ENCODE results near the gene RSU1.

The RSU1 gene

GRCh38 chr10:16602104-16602775 is 215.0 kb downstream of the RSU1 start:
- no peak for FAIRE-seq
- TF ChIP-seq SPI1 (IDR thresholded peaks at IDR 0.05; ENCODE audit: low read depth, low read length) (no peak), POLR2AphosphoS5 (IDR thresholded peaks at IDR 0.05; ENCODE audit: low read depth, low read length) (no peak), POU2F2 (IDR thresholded peaks at IDR 0.05; ENCODE audit: low read depth, low read length) (no peak), POLR2A (IDR thresholded peaks at IDR 0.05; ENCODE audit: low read depth, low read length) (no peak), PAX5 (IDR thresholded peaks at IDR 0.05; ENCODE audit: insufficient read depth, low read length, severe bottlenecking) (no peak), TAF1 (IDR thresholded peaks at IDR 0.05; ENCODE audit: low read depth, low read length) (no peak)
- no peak for DNase-seq (ENCODE audit: insufficient read length, low spot score)

DNA sequence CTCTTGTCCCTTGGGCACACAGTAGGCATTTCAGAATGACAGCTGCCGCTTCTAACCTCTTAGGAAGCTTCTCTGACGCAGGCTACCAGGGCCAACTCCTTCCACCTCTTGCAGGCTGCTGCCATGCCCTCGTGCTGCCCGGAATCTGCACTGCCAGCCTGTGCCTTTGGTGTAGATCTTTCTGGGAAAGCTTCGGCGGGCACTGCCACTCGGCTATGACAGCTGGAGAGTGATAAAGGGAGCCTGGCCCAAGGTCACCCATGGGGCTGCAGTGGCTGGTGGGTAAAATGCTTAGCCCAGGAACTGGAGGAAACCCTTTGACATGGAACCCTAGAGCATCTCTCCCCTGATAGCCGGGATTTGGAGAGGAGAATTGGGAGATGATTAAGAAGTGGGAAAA is 217.6 kb downstream of the RSU1 start:
- no peak for FAIRE-seq
- no peak for TF ChIP-seq TAF1 (IDR thresholded peaks at IDR 0.05; ENCODE audit: low read depth, low read length)
- TF ChIP-seq PAX5 (IDR thresholded peaks at IDR 0.05; ENCODE audit: insufficient read depth, low read length, severe bottlenecking): no peak
- TF ChIP-seq SPI1 (IDR thresholded peaks at IDR 0.05; ENCODE audit: low read depth, low read length): no peak
- no peak for TF ChIP-seq POU2F2 (IDR thresholded peaks at IDR 0.05; ENCODE audit: low read depth, low read length)
- TF ChIP-seq POLR2A (IDR thresholded peaks at IDR 0.05; ENCODE audit: low read depth, low read length): no peak
- no peak for TF ChIP-seq POLR2AphosphoS5 (IDR thresholded peaks at IDR 0.05; ENCODE audit: low read depth, low read length)
- DNase-seq (ENCODE audit: insufficient read length, low spot score): no peak

DNA sequence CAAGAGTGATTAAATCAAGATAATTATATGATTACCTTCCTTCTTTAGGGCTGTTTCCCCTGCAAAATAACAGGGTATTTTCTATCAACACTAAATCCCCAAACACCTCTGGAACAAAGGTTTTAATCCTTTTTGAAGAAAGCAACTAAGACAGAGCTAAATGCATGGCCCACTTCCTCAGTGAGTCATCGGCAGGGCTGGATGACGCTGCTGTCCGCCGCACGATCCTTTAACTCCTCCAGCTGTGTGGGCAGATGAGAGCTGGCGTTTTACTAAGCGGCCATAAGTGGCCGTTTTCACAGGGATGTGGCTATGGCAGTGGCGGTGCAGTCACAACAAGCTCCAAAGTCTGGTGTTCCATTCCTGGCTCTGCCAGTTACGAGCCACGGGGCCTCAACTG is 219.6 kb downstream of the RSU1 start:
- TF ChIP-seq POLR2A (IDR thresholded peaks at IDR 0.05; ENCODE audit: low read depth, low read length): no peak
- TF ChIP-seq PAX5 (IDR thresholded peaks at IDR 0.05; ENCODE audit: insufficient read depth, low read length, severe bottlenecking): no peak
- TF ChIP-seq POU2F2 (IDR thresholded peaks at IDR 0.05; ENCODE audit: low read depth, low read length): no peak
- DNase-seq (ENCODE audit: insufficient read length, low spot score) (no peak), FAIRE-seq (no peak)

DNA sequence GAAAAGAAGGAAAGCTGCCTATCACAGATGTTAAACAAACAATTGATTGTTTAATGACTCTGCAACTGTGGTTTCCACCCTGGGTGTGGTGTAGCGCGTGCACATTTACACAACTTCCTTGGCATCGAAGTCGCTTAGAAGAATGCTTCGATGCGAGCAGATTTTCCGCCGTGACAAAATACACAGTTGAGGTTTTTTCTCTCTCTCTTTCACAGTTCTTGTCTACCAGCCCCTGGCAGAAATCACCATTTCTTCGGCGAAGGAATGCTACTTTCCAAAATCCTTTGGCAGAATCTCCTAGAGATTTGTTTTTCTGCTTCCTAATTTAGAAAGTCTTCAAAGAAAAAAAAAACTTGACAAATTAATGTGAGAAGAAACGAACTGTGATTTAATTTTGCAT is 224.8 kb downstream of the RSU1 start:
- DNase-seq (ENCODE audit: insufficient read length, low spot score): no peak
- FAIRE-seq: no peak
- TF ChIP-seq SPI1 (IDR thresholded peaks at IDR 0.05; ENCODE audit: low read depth, low read length) (no peak), POU2F2 (IDR thresholded peaks at IDR 0.05; ENCODE audit: low read depth, low read length) (no peak), PAX5 (IDR thresholded peaks at IDR 0.05; ENCODE audit: insufficient read depth, low read length, severe bottlenecking) (no peak), TAF1 (IDR thresholded peaks at IDR 0.05; ENCODE audit: low read depth, low read length) (no peak), POLR2A (IDR thresholded peaks at IDR 0.05; ENCODE audit: low read depth, low read length) (no peak)

DNA sequence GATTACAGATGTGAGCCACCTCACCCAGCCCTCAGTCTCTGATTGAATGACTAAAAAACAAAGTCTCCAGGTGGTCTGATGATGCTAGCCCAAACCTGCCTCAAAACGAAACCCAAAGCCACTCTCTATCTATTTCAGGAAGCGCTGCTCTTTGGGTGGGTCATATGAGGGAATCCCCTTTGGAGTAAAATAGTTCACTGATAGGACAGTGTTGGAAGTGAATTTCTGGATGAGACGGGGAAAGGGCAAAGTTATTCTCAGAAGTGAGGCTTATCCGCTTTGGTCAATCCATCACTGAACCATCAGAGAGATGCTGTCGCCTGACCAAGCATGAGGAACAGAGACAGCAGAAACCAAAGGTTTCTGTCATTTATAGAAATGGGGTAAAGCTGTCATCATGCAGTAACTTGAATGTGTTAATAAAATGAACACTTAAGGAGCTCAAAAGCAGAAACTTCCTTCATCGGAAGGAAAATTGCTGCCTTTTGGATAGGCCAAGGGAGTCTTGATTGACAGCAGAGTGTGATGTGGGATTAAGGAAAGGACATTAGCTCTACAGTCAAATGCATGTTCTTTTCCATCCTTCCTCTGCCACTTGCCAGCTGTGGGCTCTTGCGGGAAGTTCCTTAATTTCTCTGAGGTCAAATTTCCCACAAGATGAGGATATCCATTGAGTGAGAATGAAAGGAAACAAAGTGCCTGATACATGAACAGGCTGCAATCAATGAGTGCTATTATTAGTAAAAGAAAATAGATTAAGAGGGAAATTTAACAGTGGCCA is 230.7 kb downstream of the RSU1 start:
- DNase-seq (ENCODE audit: insufficient read length, low spot score) (no peak), FAIRE-seq (peak; percentile 66)
- TF ChIP-seq POLR2AphosphoS5 (IDR thresholded peaks at IDR 0.05; ENCODE audit: low read depth, low read length): no peak
- TF ChIP-seq PAX5 (IDR thresholded peaks at IDR 0.05; ENCODE audit: insufficient read depth, low read length, severe bottlenecking): no peak
- no peak for TF ChIP-seq POU2F2 (IDR thresholded peaks at IDR 0.05; ENCODE audit: low read depth, low read length)
- TF ChIP-seq POLR2A (IDR thresholded peaks at IDR 0.05; ENCODE audit: low read depth, low read length): no peak
- TF ChIP-seq SPI1 (IDR thresholded peaks at IDR 0.05; ENCODE audit: low read depth, low read length): no peak; the same call in 1 of the 2 replicates
- no peak for TF ChIP-seq TAF1 (IDR thresholded peaks at IDR 0.05; ENCODE audit: low read depth, low read length)

DNA sequence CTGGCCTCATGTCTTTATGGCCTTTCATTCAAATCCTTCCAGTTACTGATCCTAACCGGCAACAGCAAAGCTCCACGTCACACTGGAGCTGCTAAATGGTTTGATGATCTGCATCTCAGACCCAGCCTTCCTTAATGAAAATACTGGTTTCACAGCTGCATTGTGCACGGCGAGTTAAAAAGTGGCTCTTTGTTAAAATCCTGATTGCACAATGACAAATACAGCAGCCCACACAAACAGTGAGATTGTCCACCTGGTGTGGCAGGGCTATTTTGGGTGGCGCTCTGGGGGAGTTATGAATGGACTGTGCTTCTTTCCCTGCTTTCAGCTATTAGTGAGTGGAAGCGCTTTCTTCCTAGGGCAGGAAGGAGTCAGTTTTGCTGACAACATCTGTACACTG is 232.1 kb downstream of the RSU1 start:
- DNase-seq (ENCODE audit: insufficient read length, low spot score): no peak
- FAIRE-seq: no peak
- TF ChIP-seq TAF1 (IDR thresholded peaks at IDR 0.05; ENCODE audit: low read depth, low read length) (no peak), SPI1 (IDR thresholded peaks at IDR 0.05; ENCODE audit: low read depth, low read length) (no peak), PAX5 (IDR thresholded peaks at IDR 0.05; ENCODE audit: insufficient read depth, low read length, severe bottlenecking) (no peak), POU2F2 (IDR thresholded peaks at IDR 0.05; ENCODE audit: low read depth, low read length) (no peak), POLR2A (IDR thresholded peaks at IDR 0.05; ENCODE audit: low read depth, low read length) (no peak), POLR2AphosphoS5 (IDR thresholded peaks at IDR 0.05; ENCODE audit: low read depth, low read length) (no peak)

- TF ChIP-seq POLR2AphosphoS5 (IDR thresholded peaks at IDR 0.05; ENCODE audit: low read depth, low read length): no peak
- no peak for TF ChIP-seq POU2F2 (IDR thresholded peaks at IDR 0.05; ENCODE audit: low read depth, low read length)
- TF ChIP-seq PAX5 (IDR thresholded peaks at IDR 0.05; ENCODE audit: insufficient read depth, low read length, severe bottlenecking): no peak
- TF ChIP-seq TAF1 (IDR thresholded peaks at IDR 0.05; ENCODE audit: low read depth, low read length): no peak
- no peak for TF ChIP-seq POLR2A (IDR thresholded peaks at IDR 0.05; ENCODE audit: low read depth, low read length)
- TF ChIP-seq SPI1 (IDR thresholded peaks at IDR 0.05; ENCODE audit: low read depth, low read length): no peak
- FAIRE-seq (no peak), DNase-seq (ENCODE audit: insufficient read length, low spot score) (no peak)
These were observed 233.8 kb downstream of the RSU1 start for GRCh38 chr10:16583382-16583781.

GRCh38 chr10:16581202-16581601 is 236.0 kb downstream of the RSU1 start:
- TF ChIP-seq POU2F2 (IDR thresholded peaks at IDR 0.05; ENCODE audit: low read depth, low read length) (no peak), SPI1 (IDR thresholded peaks at IDR 0.05; ENCODE audit: low read depth, low read length) (no peak), POLR2AphosphoS5 (IDR thresholded peaks at IDR 0.05; ENCODE audit: low read depth, low read length) (no peak), TAF1 (IDR thresholded peaks at IDR 0.05; ENCODE audit: low read depth, low read length) (no peak), PAX5 (IDR thresholded peaks at IDR 0.05; ENCODE audit: insufficient read depth, low read length, severe bottlenecking) (no peak), POLR2A (IDR thresholded peaks at IDR 0.05; ENCODE audit: low read depth, low read length) (no peak)
- DNase-seq (ENCODE audit: insufficient read length, low spot score) (no peak), FAIRE-seq (no peak)

DNA sequence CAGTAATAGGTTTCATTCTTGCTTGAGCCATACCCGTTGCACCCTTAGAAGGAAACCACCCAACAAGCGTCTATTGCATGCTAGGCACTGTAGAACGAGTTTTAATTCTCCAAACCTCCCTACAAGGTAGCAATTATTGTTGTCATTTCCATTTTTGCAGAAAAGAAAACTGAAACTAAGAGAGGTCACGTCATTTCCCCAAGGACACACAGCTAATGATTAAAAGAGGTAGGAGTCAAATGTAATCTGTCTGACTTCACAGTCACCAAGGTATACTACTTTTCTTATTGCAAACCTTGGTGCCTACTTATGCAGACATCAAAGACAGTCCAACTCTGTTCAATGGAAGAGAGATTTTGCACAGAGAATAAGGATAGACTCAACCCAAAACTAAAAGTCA is 246.5 kb downstream of the RSU1 start:
- no peak for DNase-seq (ENCODE audit: insufficient read length, low spot score)
- TF ChIP-seq TAF1 (IDR thresholded peaks at IDR 0.05; ENCODE audit: low read depth, low read length) (no peak), POLR2AphosphoS5 (IDR thresholded peaks at IDR 0.05; ENCODE audit: low read depth, low read length) (no peak), PAX5 (IDR thresholded peaks at IDR 0.05; ENCODE audit: insufficient read depth, low read length, severe bottlenecking) (no peak), POU2F2 (IDR thresholded peaks at IDR 0.05; ENCODE audit: low read depth, low read length) (no peak), SPI1 (IDR thresholded peaks at IDR 0.05; ENCODE audit: low read depth, low read length) (no peak)
- FAIRE-seq: peak; percentile 89

All from GM12891 (cell line).